GM21423 (cell line): Measurements from ENCODE around the gene MACF1.
A peak's percentile ranks its signal among the peaks of the same experiment; 100 is the strongest.
"Not testable (repeated sequence)": the region's sequence is repeated elsewhere in the genome, so short reads cannot be mapped to it uniquely, and the experiment has no call there.

Experiments
- ATAC-seq: cut with Tn5 transposase; IDR thresholded peaks from one replicate; pipeline ENCODE4 v1.9.1; 2021; ENCODE audit warnings: mild to moderate bottlenecking, moderate library complexity; ENCODE audit not compliant: unreplicated experiment

Gene MACF1

GRCh38 chr1:39483276-39483675 lies 278.8 kb downstream of the MACF1 start:
- ATAC-seq, result no peak

- no peak for ATAC-seq
Observed at GRCh38 chr1:39484564-39484963, 280.1 kb downstream of the MACF1 start.

- no peak for ATAC-seq
Observed at GRCh38 chr1:39485046-39485803, 280.7 kb downstream of the MACF1 start.

GRCh38 chr1:39488012-39488545 lies 283.6 kb downstream of the MACF1 start:
- ATAC-seq, result no peak

GRCh38 chr1:39488793-39489566 lies 284.5 kb downstream of the MACF1 start:
- no peak for ATAC-seq

- ATAC-seq, result no peak
Observed at GRCh38 chr1:39489567-39490239, 285.2 kb downstream of the MACF1 start.

- ATAC-seq, result peak; percentile 21
Observed at GRCh38 chr1:39490596-39491145, 286.2 kb downstream of the MACF1 start.

GRCh38 chr1:39491146-39491921 lies 286.8 kb downstream of the MACF1 start, which contains the start of gene BMP8A:
TSS of gene BMP8A (plus strand) at chr1:39491636. CDS start at chr1:39491992, 356 bp downstream.
- peak; percentile 75 for ATAC-seq

GRCh38 chr1:39492118-39493042 lies 287.9 kb downstream of the MACF1 start:
- ATAC-seq, result not testable (repeated sequence)

- not testable (repeated sequence) for ATAC-seq
Observed at GRCh38 chr1:39493043-39493810, 288.7 kb downstream of the MACF1 start.

GRCh38 chr1:39494671-39495410 lies 290.3 kb downstream of the MACF1 start:
- ATAC-seq, result no peak

GRCh38 chr1:39496520-39496919 lies 292.0 kb downstream of the MACF1 start:
- ATAC-seq, result not testable (repeated sequence)

GRCh38 chr1:39497585-39497984 lies 293.1 kb downstream of the MACF1 start:
- no peak for ATAC-seq

- not testable (repeated sequence) for ATAC-seq
Observed at GRCh38 chr1:39498096-39498710, 293.7 kb downstream of the MACF1 start.

GRCh38 chr1:39498821-39499220 lies 294.3 kb downstream of the MACF1 start:
- not testable (repeated sequence) for ATAC-seq

- ATAC-seq, result no peak
Observed at GRCh38 chr1:39499668-39500067, 295.2 kb downstream of the MACF1 start.

GRCh38 chr1:39500862-39501389 lies 296.4 kb downstream of the MACF1 start:
- no peak for ATAC-seq
